ENCODE results near the gene CSMD2.

Gene CSMD2

GRCh38 chr1:33792216-33792615 is 372.8 kb downstream of the CSMD2 start:
- Histone ChIP-seq H3K36me3 (ENCODE audit: insufficient read depth, low read length) (no peaks in the 10 kb centered on the region), H3K9me3 (ENCODE audit: low read length) (no peaks in the 10 kb centered on the region), H3K9ac (ENCODE audit: low read length) (no peak overlapping the region), H3K27ac (ENCODE audit: low read depth, low read length) (no peak overlapping the region), H3K27me3 (ENCODE audit: control insufficient read depth in 1 of 2, insufficient read depth in 2 of 2, low read length in 2 of 2) (no peaks in the 10 kb centered on the region), H3K4me3 (ENCODE audit: low read depth in 1 of 2, low read length in 2 of 2) (no peak overlapping the region), H3K4me1 (ENCODE audit: insufficient read depth, low read length) (no peaks in the 10 kb centered on the region)

DNA sequence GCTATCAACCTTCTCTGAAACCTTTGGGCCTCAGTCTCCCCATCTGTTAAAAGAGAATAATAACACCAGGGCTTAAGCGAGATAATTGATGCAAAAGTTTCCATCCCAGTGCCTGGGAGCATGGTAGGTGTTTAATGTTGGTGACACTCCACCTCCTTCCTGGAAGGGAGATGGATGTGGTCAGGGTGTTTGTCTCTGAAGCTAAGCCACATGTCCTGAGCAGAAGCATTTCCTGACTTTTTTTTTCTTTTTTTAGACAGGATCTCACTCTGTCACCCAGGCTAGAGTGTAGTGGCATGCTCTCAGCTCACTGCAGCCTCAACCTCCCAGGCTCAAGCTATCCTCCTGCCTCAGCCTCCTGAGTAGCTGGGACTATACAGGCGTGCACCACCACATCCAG is 373.8 kb downstream of the CSMD2 start:
- no peaks in the 10 kb centered on the region for H3K36me3 ChIP-seq (ENCODE audit: insufficient read depth, low read length)
- no peaks in the 10 kb centered on the region for H3K4me1 ChIP-seq (ENCODE audit: insufficient read depth, low read length)
- no peaks in the 10 kb centered on the region for H3K27me3 ChIP-seq (ENCODE audit: control insufficient read depth in 1 of 2, insufficient read depth in 2 of 2, low read length in 2 of 2)
- H3K9ac ChIP-seq (ENCODE audit: low read length): no peak overlapping the region
- H3K27ac ChIP-seq (ENCODE audit: low read depth, low read length): no peak overlapping the region
- no peaks in the 10 kb centered on the region for H3K9me3 ChIP-seq (ENCODE audit: low read length)
- no peak overlapping the region for H3K4me3 ChIP-seq (ENCODE audit: low read depth in 1 of 2, low read length in 2 of 2)

DNA sequence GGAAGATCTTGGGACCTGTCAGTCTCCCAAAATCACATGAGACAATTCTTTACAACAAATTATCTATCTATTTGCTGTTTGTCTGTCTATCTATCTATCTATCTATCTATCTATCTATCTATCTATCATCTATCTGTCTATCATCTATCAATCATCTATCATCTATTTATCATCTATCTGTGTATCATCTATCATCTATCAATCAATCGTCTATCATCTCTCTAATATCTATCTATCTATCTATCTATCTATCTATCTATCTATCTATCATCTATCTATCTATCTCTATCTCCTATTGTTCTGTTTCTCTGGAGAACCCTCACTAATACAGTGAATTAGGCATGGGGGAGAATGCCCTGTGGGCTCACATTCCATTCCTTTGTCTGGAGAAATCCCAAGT is 374.5 kb downstream of the CSMD2 start:
- Histone ChIP-seq H3K9me3 (ENCODE audit: low read length) (no peaks in the 10 kb centered on the region), H3K27ac (ENCODE audit: low read depth, low read length) (no peak overlapping the region), H3K36me3 (ENCODE audit: insufficient read depth, low read length) (no peaks in the 10 kb centered on the region), H3K9ac (ENCODE audit: low read length) (no peak overlapping the region), H3K27me3 (ENCODE audit: control insufficient read depth in 1 of 2, insufficient read depth in 2 of 2, low read length in 2 of 2) (no peaks in the 10 kb centered on the region), H3K4me1 (ENCODE audit: insufficient read depth, low read length) (no peaks in the 10 kb centered on the region), H3K4me3 (ENCODE audit: low read depth in 1 of 2, low read length in 2 of 2) (no peak overlapping the region)

GRCh38 chr1:33784876-33785275 is 380.2 kb downstream of the CSMD2 start:
- Histone ChIP-seq H3K4me3 (ENCODE audit: low read depth in 1 of 2, low read length in 2 of 2) (no peak overlapping the region), H3K27ac (ENCODE audit: low read depth, low read length) (no peak overlapping the region), H3K9ac (ENCODE audit: low read length) (no peak overlapping the region), H3K9me3 (ENCODE audit: low read length) (no peaks in the 10 kb centered on the region), H3K27me3 (ENCODE audit: control insufficient read depth in 1 of 2, insufficient read depth in 2 of 2, low read length in 2 of 2) (no peaks in the 10 kb centered on the region), H3K36me3 (ENCODE audit: insufficient read depth, low read length) (no peaks in the 10 kb centered on the region), H3K4me1 (ENCODE audit: insufficient read depth, low read length) (no peaks in the 10 kb centered on the region)

- Histone ChIP-seq H3K27ac (ENCODE audit: low read depth, low read length) (no peak overlapping the region), H3K9ac (ENCODE audit: low read length) (no peak overlapping the region), H3K27me3 (ENCODE audit: control insufficient read depth in 1 of 2, insufficient read depth in 2 of 2, low read length in 2 of 2) (no peaks in the 10 kb centered on the region), H3K4me3 (ENCODE audit: low read depth in 1 of 2, low read length in 2 of 2) (no peak overlapping the region), H3K9me3 (ENCODE audit: low read length) (no peaks in the 10 kb centered on the region), H3K36me3 (ENCODE audit: insufficient read depth, low read length) (no peaks in the 10 kb centered on the region), H3K4me1 (ENCODE audit: insufficient read depth, low read length) (no peaks in the 10 kb centered on the region)
These were observed 382.3 kb downstream of the CSMD2 start for GRCh38 chr1:33782776-33783175.

DNA sequence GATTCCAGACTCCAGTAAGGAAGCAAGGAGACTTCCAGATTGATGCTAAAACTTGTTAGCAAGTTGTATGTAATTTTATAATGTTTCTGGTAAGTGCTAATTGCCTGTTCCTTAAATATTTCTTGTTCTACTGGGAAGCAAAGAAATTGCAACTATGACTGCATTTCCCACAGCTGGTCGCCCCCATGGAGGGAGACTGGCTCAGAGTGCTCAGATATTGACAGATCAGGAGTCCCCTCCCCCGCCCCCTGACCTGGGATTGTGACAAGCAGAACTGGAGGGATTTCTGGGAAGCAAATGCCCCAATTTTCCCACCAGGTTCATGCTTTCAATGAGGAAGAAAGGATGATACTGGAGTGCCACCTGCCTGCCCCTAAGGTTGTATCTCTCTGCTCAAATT is 383.4 kb downstream of the CSMD2 start:
- Histone ChIP-seq H3K9me3 (ENCODE audit: low read length) (no peaks in the 10 kb centered on the region), H3K4me3 (ENCODE audit: low read depth in 1 of 2, low read length in 2 of 2) (no peak overlapping the region), H3K27me3 (ENCODE audit: control insufficient read depth in 1 of 2, insufficient read depth in 2 of 2, low read length in 2 of 2) (no peaks in the 10 kb centered on the region), H3K4me1 (ENCODE audit: insufficient read depth, low read length) (no peaks in the 10 kb centered on the region), H3K36me3 (ENCODE audit: insufficient read depth, low read length) (no peaks in the 10 kb centered on the region), H3K9ac (ENCODE audit: low read length) (no peak overlapping the region), H3K27ac (ENCODE audit: low read depth, low read length) (no peak overlapping the region)

DNA sequence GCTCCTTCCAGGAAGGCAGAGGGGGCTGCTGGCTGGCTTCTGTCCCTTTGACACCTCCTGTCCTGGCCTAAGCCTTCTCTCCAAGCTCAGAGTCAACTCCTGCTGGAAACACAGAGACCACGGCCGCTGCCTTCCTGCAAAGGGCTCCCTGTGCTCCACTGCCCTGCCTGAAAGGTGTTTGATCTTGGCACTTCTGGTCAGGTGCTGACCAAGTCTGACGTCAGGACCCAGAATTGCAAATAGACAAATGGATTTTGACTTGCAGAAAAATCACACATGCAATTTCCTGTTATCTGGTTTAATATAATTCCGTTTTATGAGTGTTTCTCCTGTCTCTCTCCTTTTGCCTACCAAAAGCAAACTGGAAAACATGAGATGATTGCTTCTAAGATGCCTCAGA is 387.7 kb downstream of the CSMD2 start:
- Histone ChIP-seq H3K36me3 (ENCODE audit: insufficient read depth, low read length) (no peaks in the 10 kb centered on the region), H3K9ac (ENCODE audit: low read length) (no peak overlapping the region), H3K27ac (ENCODE audit: low read depth, low read length) (no peak overlapping the region), H3K4me3 (ENCODE audit: low read depth in 1 of 2, low read length in 2 of 2) (no peak overlapping the region), H3K9me3 (ENCODE audit: low read length) (no peaks in the 10 kb centered on the region), H3K4me1 (ENCODE audit: insufficient read depth, low read length) (no peaks in the 10 kb centered on the region), H3K27me3 (ENCODE audit: control insufficient read depth in 1 of 2, insufficient read depth in 2 of 2, low read length in 2 of 2) (no peaks in the 10 kb centered on the region)

GRCh38 chr1:33768821-33769220 is 396.2 kb downstream of the CSMD2 start:
- Histone ChIP-seq H3K27me3 (ENCODE audit: control insufficient read depth in 1 of 2, insufficient read depth in 2 of 2, low read length in 2 of 2) (no peaks in the 10 kb centered on the region), H3K9me3 (ENCODE audit: low read length) (no peaks in the 10 kb centered on the region), H3K27ac (ENCODE audit: low read depth, low read length) (no peak overlapping the region), H3K36me3 (ENCODE audit: insufficient read depth, low read length) (no peaks in the 10 kb centered on the region), H3K9ac (ENCODE audit: low read length) (no peak overlapping the region), H3K4me3 (ENCODE audit: low read depth in 1 of 2, low read length in 2 of 2) (no peak overlapping the region), H3K4me1 (ENCODE audit: insufficient read depth, low read length) (no peaks in the 10 kb centered on the region)

- H3K4me1 ChIP-seq (ENCODE audit: insufficient read depth, low read length): no peaks in the 10 kb centered on the region
- no peak overlapping the region for H3K27ac ChIP-seq (ENCODE audit: low read depth, low read length)
- H3K4me3 ChIP-seq (ENCODE audit: low read depth in 1 of 2, low read length in 2 of 2): no peak overlapping the region
- H3K36me3 ChIP-seq (ENCODE audit: insufficient read depth, low read length): no peaks in the 10 kb centered on the region
- H3K9ac ChIP-seq (ENCODE audit: low read length): no peak overlapping the region
- no peaks in the 10 kb centered on the region for H3K27me3 ChIP-seq (ENCODE audit: control insufficient read depth in 1 of 2, insufficient read depth in 2 of 2, low read length in 2 of 2)
- no peaks in the 10 kb centered on the region for H3K9me3 ChIP-seq (ENCODE audit: low read length)
These were observed 396.9 kb downstream of the CSMD2 start for GRCh38 chr1:33768106-33768505.

DNA sequence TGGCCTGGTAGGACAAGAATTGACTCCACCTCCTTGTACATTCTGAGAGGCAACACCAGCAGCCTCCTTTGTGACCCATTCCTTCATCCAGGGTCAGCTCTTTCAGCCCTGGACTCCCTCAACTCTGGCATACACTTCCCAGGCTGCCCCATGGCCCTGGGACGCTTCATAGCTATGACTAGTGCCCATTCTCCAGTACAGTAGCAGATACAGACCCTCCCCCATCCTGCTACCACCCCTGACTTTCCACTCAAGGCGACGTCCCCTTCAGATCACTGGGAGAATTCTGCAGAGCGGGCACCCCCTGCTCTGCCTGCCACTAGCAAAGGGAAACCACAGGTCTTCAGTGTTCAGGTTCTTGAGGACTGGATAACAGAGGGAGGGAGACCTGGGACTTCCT is 400.9 kb downstream of the CSMD2 start:
- Histone ChIP-seq H3K9ac (ENCODE audit: low read length) (no peak overlapping the region), H3K9me3 (ENCODE audit: low read length) (no peaks in the 10 kb centered on the region), H3K4me3 (ENCODE audit: low read depth in 1 of 2, low read length in 2 of 2) (no peak overlapping the region), H3K4me1 (ENCODE audit: insufficient read depth, low read length) (no peaks in the 10 kb centered on the region), H3K27ac (ENCODE audit: low read depth, low read length) (no peak overlapping the region), H3K27me3 (ENCODE audit: control insufficient read depth in 1 of 2, insufficient read depth in 2 of 2, low read length in 2 of 2) (no peaks in the 10 kb centered on the region), H3K36me3 (ENCODE audit: insufficient read depth, low read length) (no peaks in the 10 kb centered on the region)

GRCh38 chr1:33763406-33763805 is 401.6 kb downstream of the CSMD2 start:
- Histone ChIP-seq H3K9ac (ENCODE audit: low read length) (no peak overlapping the region), H3K4me1 (ENCODE audit: insufficient read depth, low read length) (no peaks in the 10 kb centered on the region), H3K36me3 (ENCODE audit: insufficient read depth, low read length) (no peaks in the 10 kb centered on the region), H3K27ac (ENCODE audit: low read depth, low read length) (no peak overlapping the region), H3K27me3 (ENCODE audit: control insufficient read depth in 1 of 2, insufficient read depth in 2 of 2, low read length in 2 of 2) (no peaks in the 10 kb centered on the region), H3K4me3 (ENCODE audit: low read depth in 1 of 2, low read length in 2 of 2) (no peak overlapping the region), H3K9me3 (ENCODE audit: low read length) (no peaks in the 10 kb centered on the region)

DNA sequence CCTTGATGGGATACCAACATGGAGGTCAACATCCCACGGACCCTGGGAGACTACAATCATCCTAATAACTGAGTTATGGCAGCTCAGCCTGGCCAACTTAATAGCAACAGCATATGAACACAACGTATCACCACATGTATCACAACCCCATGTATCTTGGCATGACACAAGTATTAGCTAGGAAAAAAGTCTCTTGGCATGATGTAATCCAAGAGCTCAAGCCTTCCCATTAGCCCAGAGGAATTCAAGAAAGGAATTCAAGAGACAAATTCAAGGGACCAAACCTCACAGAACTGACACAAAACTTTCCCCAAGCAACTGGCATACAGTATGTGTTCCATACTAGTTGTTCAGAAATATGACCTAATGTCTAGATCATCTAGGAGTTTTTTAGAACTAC is 402.1 kb downstream of the CSMD2 start:
- Histone ChIP-seq H3K27ac (ENCODE audit: low read depth, low read length) (no peak overlapping the region), H3K27me3 (ENCODE audit: control insufficient read depth in 1 of 2, insufficient read depth in 2 of 2, low read length in 2 of 2) (no peaks in the 10 kb centered on the region), H3K4me3 (ENCODE audit: low read depth in 1 of 2, low read length in 2 of 2) (no peak overlapping the region), H3K4me1 (ENCODE audit: insufficient read depth, low read length) (no peaks in the 10 kb centered on the region), H3K9me3 (ENCODE audit: low read length) (no peaks in the 10 kb centered on the region), H3K36me3 (ENCODE audit: insufficient read depth, low read length) (no peaks in the 10 kb centered on the region), H3K9ac (ENCODE audit: low read length) (no peak overlapping the region)
